ENCODE data around the gene FOXP1. TPM values are rescaled to one million over a fixed set of nuclear protein-coding genes. Genes with fewer than 3 reads are reported as not detected.

The FOXP1 gene
- total RNA-seq, 1 experiment from 2014 or later = 31.8 TPM

DNA sequence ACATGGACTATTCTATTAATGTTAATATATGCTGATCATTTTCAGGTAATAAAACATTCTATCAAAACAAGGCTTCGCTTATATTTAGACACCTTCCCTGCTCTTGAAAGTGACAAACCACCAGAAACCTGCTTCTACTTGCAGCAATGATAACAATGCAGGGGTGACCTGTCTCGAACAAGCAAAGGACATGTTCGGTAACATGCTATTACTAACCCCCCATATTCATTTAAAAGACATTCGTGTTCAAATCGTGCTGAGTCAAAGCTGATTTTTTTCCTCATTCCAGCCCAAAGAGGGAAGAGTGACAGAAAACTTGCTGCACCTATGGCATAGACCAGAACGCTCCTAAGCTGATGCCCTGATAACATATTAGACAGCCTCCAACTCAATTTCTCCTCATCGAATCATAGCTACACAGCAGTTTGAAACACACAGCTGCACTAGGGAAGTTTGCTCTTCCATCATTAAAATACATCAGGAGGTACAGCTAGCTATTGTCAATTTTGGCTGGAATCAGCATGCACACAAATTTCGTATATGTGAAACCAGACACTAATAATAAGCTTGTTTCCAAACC, 341.5 kb downstream of the FOXP1 start:
- in situ Hi-C loops (cut with HindIII; ENCODE audit: low pct_unique_long_range_greater_than_20kb, low sequenced_read_pairs) = no loop called here
- no peak for DNase-seq (ENCODE audit: low read depth)

GRCh38 chr3:71241246-71241901, 342.2 kb downstream of the FOXP1 start:
- DNase-seq (ENCODE audit: low read depth) = no peak

GRCh38 chr3:71240034-71240433, 343.5 kb downstream of the FOXP1 start:
- DNase-seq (ENCODE audit: low read depth) = no peak
- in situ Hi-C loops (cut with HindIII; ENCODE audit: low pct_unique_long_range_greater_than_20kb, low sequenced_read_pairs) = no loop called here

More at GRCh38 chr3:71241246-71241901, 342.2 kb downstream of the FOXP1 start:
- in situ Hi-C loops (cut with HindIII; ENCODE audit: low pct_unique_long_range_greater_than_20kb, low sequenced_read_pairs) = no loop called here

DNA sequence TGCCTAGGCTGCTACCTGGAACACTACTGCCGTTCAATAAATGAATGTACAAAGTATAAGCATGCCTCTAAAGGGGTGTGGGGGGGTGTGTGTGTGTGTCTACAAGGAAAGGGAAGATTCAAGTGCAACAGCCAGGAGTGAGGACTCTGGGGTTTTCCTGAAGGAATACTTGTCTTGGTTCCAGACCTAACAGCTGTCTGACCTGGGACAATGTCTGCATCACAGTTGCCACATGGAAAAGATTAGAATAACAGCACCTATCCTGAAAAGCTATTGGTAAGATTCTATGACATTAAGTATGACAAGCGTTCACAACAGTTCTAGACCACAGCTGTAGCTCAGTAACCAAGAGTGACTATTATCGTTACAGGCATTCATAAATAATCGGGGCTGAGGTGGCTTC, 345.2 kb downstream of the FOXP1 start:
- DNase-seq (ENCODE audit: low read depth) = no peak
- in situ Hi-C loops (cut with HindIII; ENCODE audit: low pct_unique_long_range_greater_than_20kb, low sequenced_read_pairs) = no loop called here

DNA sequence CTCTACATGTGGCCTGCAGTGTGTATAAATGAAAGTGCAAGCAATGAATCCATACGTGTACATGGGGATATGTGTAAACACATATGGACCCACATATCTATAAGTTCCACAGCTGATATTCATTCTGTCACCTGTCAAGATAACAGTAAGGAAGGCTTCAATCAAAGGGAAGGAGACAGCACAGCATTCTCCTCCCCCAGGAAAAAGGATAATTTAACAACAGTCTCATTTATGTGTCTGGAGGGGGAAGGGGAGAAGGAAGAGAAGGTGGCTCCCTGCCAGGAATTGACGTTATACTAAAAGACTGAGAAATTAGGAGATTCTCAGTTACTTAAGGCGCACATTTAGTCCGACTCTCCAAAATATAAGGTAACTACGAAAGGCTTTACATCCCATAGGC, 345.9 kb downstream of the FOXP1 start:
- in situ Hi-C loops (cut with HindIII; ENCODE audit: low pct_unique_long_range_greater_than_20kb, low sequenced_read_pairs) = no loop called here
- no peak for DNase-seq (ENCODE audit: low read depth)

DNA sequence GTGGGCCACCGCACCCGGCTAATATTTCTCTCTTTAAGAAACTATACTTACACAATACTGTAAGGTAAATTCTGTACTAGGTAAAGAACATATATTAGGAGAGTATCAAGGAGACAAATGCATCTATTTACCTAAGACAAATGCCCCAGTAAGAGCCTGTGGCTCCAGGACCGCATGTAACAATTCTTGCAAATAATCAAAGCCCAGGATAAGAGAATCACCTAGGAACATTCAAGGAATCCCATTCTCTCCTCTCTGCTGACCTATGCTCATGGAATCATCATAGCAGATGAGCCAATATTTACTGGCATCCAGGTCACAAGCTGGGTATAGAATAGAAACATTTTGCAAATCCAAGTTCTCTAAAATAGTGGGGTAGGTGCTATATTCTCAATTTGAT, 347.7 kb downstream of the FOXP1 start:
- no peak for DNase-seq (ENCODE audit: low read depth)
- in situ Hi-C loops (cut with HindIII; ENCODE audit: low pct_unique_long_range_greater_than_20kb, low sequenced_read_pairs) = no loop called here

GRCh38 chr3:71232895-71233294, 350.6 kb downstream of the FOXP1 start:
- in situ Hi-C loops (cut with HindIII; ENCODE audit: low pct_unique_long_range_greater_than_20kb, low sequenced_read_pairs) = no loop called here

GRCh38 chr3:71232175-71232679, 351.3 kb downstream of the FOXP1 start:
- in situ Hi-C loops (cut with HindIII; ENCODE audit: low pct_unique_long_range_greater_than_20kb, low sequenced_read_pairs) = no loop called here
- DNase-seq (ENCODE audit: low read depth) = no peak

More at GRCh38 chr3:71232895-71233294, 350.6 kb downstream of the FOXP1 start:
- no peak for DNase-seq (ENCODE audit: low read depth)

- in situ Hi-C loops (cut with HindIII; ENCODE audit: low pct_unique_long_range_greater_than_20kb, low sequenced_read_pairs) = no loop called here
- no peak for DNase-seq (ENCODE audit: low read depth)
Observed at GRCh38 chr3:71231680-71232079, 351.8 kb downstream of the FOXP1 start.

DNA sequence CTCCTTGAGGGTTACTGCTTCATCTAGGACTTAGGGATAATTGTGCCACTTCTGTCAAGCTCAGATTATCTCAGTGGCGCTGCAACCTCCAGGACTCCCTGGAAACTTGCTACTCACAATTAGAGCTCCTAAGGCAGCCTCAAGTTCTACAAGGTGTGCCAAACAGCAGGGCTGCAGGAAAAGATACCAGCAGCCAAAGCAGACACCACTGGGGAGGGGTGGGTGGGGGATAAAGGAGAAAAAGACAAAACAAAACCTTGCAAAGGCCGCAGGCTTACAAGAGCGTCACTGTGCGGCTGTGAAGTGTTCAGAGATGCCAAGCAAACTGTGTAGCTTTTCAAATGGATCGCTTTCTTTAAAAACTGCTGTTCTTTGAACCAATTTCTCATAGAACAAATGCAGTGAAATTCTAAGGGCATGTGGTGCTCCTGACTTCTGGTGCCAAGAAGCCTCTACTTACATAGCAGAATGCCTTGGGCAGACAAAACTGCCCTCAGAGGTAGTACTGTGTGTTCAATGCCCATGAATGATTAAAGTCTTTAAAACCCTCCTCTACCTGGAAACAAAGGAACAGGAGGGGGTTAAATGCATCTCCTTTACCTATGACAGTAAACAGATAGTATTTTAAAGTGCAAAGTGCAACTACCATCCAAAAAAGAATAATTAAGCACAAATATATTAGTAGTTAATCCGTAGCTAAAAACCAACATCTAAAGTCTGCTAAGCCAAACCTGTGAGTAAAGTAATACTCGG, 353.4 kb downstream of the FOXP1 start:
- no peak for DNase-seq (ENCODE audit: low read depth)
- in situ Hi-C loops (cut with HindIII; ENCODE audit: low pct_unique_long_range_greater_than_20kb, low sequenced_read_pairs) = no loop called here

DNA sequence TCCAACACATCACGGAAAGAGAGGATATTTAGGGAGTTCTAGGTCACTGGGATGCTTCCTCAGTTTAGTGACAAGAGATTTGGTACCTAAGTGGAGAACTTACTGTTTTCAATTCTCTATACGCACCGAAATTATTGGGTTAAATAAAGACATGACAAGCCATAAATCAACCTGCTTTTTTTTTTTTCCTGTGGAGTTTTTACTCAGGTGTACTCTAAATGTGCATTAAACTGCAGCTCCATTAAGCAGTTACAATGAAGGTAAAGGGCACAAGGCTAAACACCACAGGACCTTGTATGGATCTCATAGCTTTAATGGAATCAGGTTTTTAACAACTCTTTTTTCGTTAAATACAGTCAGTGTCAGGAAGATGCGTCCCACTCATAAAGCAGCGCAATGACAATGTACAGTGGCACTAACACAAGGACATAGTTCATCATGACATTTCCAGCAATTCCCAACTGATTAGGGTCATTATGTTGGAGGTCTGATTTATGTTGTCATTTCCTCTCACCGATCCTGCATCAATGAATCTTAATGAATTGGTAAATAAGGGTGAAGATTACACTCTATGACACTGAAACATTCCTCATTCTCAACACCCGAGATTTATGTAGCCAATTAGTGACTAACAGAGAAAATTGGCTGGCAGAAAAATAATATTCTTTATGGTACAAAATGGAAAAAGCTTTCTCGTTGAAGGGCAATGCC, 355.2 kb downstream of the FOXP1 start:
- in situ Hi-C loops (cut with HindIII; ENCODE audit: low pct_unique_long_range_greater_than_20kb, low sequenced_read_pairs) = no loop called here
- DNase-seq (ENCODE audit: low read depth) = no peak

DNA sequence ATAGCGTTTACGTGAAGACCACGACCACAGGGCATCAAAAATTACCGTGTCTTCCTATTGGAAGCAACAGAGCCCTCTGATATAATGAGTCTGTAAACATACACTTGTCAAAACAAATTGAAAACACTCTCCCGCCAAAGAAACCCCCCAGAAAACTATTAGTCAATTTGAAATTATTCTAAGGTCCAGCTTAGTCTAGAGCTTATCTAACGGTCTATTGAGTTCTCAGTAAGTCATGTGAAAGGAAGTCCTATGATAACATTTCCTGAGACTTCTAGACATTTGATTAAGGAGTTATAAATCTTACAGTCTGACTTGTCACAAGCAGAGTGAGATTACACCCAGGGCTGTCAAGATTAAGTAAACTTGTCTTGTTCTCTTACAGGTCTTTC, 356.3 kb downstream of the FOXP1 start:
- DNase-seq (ENCODE audit: low read depth) = no peak
- in situ Hi-C loops (cut with HindIII; ENCODE audit: low pct_unique_long_range_greater_than_20kb, low sequenced_read_pairs) = no loop called here

- no peak for DNase-seq (ENCODE audit: low read depth)
- in situ Hi-C loops (cut with HindIII; ENCODE audit: low pct_unique_long_range_greater_than_20kb, low sequenced_read_pairs) = no loop called here
Observed at GRCh38 chr3:71226565-71227269, 356.8 kb downstream of the FOXP1 start.

DNA sequence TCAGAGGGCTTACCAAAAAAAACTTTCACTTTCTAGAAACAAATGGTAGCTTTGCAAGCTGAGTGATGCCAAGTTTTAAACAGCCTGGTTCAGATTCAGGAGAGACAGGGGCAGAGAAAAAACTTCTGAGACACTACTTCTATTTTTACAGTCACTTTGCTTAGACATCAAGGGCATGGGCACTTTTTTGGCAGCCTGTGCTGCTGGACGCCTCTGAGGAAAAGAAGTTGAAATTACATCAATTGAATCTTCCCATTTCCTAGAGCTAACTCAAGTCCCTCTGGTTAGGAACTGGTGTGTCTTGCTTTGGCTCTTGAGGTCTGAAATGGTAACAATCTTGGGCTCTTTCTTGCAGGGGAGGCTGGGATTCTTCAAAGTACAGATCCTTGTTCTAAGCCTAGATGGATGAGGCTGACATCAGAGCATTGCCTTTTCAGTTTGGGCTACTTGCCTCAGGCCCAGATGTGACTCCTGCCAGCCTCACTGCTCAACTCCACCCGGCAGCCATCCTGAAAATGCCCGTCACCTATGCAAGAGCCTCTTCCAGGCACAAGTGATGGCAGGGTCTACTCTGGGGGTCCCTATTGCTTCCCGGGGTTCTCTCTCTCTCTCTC, 357.5 kb downstream of the FOXP1 start:
- DNase-seq (ENCODE audit: low read depth) = no peak
- in situ Hi-C loops (cut with HindIII; ENCODE audit: low pct_unique_long_range_greater_than_20kb, low sequenced_read_pairs) = no loop called here

DNA sequence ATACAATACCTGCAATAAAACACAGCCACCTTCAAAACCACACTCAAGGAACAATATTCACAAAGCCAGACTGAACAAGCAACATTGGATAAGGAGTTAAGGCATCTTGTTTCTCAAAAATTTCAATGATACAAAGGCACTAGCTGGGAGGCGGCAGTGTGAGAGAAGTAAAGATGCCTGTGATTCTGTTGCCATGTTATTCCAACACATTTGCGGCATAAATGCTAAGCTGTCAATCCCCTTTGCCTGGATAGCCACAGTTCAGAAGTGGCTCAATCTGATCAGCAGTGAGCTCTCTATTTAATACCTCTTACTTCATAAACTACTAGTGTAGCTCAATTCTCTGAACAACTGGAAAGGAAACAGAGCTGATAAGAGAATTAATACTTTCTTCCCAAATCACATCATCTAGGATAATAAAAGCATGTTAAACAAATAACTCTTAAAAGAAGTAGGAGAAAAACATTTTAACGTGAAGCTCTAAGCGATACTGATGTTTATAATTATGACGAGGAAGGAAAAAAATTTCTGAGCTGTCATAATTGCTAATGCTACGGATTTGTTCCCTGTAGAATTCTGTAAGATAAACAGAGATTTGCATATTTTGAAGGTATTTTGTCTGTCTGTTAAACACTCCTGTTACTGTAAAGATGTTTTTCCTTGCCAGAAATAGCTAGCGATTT, 358.4 kb downstream of the FOXP1 start:
- in situ Hi-C loops (cut with HindIII; ENCODE audit: low pct_unique_long_range_greater_than_20kb, low sequenced_read_pairs) = no loop called here
- DNase-seq (ENCODE audit: low read depth) = no peak

- in situ Hi-C loops (cut with HindIII; ENCODE audit: low pct_unique_long_range_greater_than_20kb, low sequenced_read_pairs) = no loop called here
- DNase-seq (ENCODE audit: low read depth) = no peak
Observed at GRCh38 chr3:71219744-71220638, 363.5 kb downstream of the FOXP1 start.
